ENCODE measurements around the gene B4GALT1. TPM values are rescaled to one million over a fixed set of nuclear protein-coding genes. Genes with fewer than 3 reads are reported as not detected.

The B4GALT1 gene
- total RNA-seq, 1 experiment from 2014 or later: 32.0 TPM

DNA sequence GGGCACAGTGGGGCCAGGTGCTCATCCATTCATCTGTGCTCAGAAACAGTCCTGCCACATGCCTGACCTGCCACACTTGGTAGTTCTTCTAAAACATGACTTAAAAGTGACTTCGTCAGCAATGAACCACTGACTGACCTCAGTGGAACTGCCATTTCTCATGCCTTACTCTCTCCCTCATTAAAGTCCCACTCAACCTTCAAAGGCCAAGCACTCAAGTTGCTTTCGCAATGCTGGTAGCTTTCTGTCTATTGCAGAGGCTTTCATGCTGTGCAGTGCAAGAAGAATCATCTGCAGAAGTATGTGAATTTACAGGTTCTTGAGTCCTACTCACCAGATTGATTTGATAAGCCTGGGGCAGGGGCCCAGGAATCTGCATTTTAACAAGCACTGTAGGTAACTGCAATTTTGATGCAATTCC, 23.9 kb downstream of the B4GALT1 start:
- POLR2A ChIA-PET (ENCODE audit: low non-redundant PET): no interaction called here
- BruUV-seq (replicated peaks): no TSS peak
- peaks cover 11% of the 10 kb centered on the region for H3K4me1 ChIP-seq (ENCODE audit: insufficient read depth, low read length, poor library complexity, severe bottlenecking)
- H3K9me3 ChIP-seq (ENCODE audit: low read depth, low read length, poor library complexity, severe bottlenecking): no peaks in the 10 kb centered on the region
- H3K4me3 ChIP-seq (ENCODE audit: low read depth, low read length, poor library complexity, severe bottlenecking): no peak overlapping the region
- CTCF ChIA-PET: interaction anchor here (0.7 kb wide), 1 partner anchor 99 kb away, joined by 10 read pairs; no protein-coding TSS in a partner anchor
- intact Hi-C loops (cut with micrococcal nuclease; ENCODE audit: unreplicated experiment): no loop called here
- no peaks in the 10 kb centered on the region for H3K36me3 ChIP-seq (ENCODE audit: insufficient read depth, low read length, poor library complexity, severe bottlenecking)
- no peak for TF ChIP-seq EZH2 (IDR thresholded peaks at IDR 0.05; ENCODE audit: borderline replicate concordance, low read depth, low read length, poor library complexity, severe bottlenecking)
- TF ChIP-seq CTCF (conservative IDR thresholded peaks at IDR 0.05; ENCODE audit: low read depth, low read length): no peak
- no peaks in the 10 kb centered on the region for H3K27me3 ChIP-seq (replicated peaks; ENCODE audit: insufficient read depth, low read depth, low read length, poor library complexity)
- peak; percentile 31 for DNase-seq (ENCODE audit: low spot score)
- no peak overlapping the region for H3K27ac ChIP-seq (ENCODE audit: low read depth, low read length, poor library complexity, severe bottlenecking)

DNA sequence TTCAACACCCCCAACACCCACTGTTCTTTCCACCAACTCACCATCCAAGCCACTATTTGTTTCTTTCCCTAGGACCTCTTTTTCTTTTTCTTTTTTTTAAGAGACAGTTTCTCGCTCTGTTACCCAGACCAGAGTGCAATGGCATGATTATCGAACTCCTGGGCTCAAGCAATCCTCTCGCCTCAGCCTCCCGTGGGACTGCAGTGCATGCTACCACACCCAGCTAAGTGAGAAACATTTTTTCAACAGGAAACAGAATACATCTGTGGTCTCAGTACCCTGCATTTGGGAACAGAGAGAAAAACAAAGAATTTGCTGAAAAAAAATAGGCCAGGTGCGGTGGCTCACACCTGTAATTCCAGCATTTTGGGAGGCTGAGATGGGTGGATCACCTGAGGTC, 24.6 kb downstream of the B4GALT1 start:
- Histone ChIP-seq H3K36me3 (ENCODE audit: insufficient read depth, low read length, poor library complexity, severe bottlenecking) (no peaks in the 10 kb centered on the region), H3K9me3 (ENCODE audit: low read depth, low read length, poor library complexity, severe bottlenecking) (no peaks in the 10 kb centered on the region), H3K27me3 (replicated peaks; ENCODE audit: insufficient read depth, low read depth, low read length, poor library complexity) (no peaks in the 10 kb centered on the region), H3K27ac (ENCODE audit: low read depth, low read length, poor library complexity, severe bottlenecking) (no peak overlapping the region), H3K4me3 (ENCODE audit: low read depth, low read length, poor library complexity, severe bottlenecking) (no peak overlapping the region), H3K4me1 (ENCODE audit: insufficient read depth, low read length, poor library complexity, severe bottlenecking) (peaks cover 11% of the 10 kb centered on the region)
- intact Hi-C loops (cut with micrococcal nuclease; ENCODE audit: unreplicated experiment): no loop called here
- no peak for DNase-seq (ENCODE audit: low spot score)
- TF ChIP-seq EZH2 (IDR thresholded peaks at IDR 0.05; ENCODE audit: borderline replicate concordance, low read depth, low read length, poor library complexity, severe bottlenecking) (no peak), CTCF (conservative IDR thresholded peaks at IDR 0.05; ENCODE audit: low read depth, low read length) (no peak)
- ChIA-PET CTCF (no interaction called here), POLR2A (ENCODE audit: low non-redundant PET) (no interaction called here)
- BruUV-seq (replicated peaks): no TSS peak

DNA sequence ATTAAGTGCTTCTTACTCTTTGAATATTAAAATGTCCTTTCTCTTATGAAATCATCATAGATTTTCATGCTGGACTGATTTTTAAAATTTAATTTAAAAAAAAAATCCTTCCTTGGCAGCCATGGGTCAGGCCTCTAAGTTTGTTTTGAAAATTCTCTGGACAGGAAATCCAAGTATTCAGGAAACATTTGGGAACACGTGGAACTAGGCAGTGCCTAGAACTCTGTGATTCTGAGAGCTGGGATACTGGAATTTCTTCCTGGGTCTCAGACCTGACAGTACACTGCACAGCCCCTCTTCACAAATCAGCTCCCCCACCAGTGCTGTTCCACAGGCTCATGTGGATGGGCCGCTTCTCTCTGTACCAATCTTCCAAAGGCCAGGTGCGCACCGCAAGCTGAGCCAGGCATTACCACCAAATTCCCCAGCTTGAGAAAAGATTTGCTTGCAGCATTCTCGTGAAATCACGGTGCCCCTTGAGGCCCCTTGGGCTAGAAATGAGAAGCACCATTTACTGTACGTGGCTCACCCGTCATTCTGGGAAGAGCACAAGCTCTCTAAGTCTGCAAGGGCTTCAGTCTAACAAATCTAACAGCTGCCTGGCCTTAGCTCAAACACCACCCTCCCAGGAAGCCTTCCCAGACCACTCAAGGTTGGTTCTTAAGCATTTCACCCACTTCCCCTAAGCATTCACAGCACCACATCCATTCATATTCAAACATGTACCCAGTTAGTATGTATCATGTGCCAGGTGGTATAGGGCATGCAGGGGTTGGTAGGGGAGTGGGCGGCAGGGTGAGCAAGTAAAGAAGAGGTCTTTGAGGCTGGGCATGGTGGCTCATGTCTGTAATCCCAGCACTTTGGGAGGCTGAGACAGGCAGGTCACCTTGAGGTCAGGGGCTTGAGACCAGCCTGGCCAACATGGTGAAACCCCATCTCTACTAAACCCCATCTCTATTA, 26.5 kb downstream of the B4GALT1 start:
- no peak for DNase-seq (ENCODE audit: low spot score)
- no TSS peak for BruUV-seq (replicated peaks)
- Histone ChIP-seq H3K4me3 (ENCODE audit: low read depth, low read length, poor library complexity, severe bottlenecking) (no peak overlapping the region), H3K4me1 (ENCODE audit: insufficient read depth, low read length, poor library complexity, severe bottlenecking) (peaks cover 11% of the 10 kb centered on the region), H3K36me3 (ENCODE audit: insufficient read depth, low read length, poor library complexity, severe bottlenecking) (no peaks in the 10 kb centered on the region), H3K27ac (ENCODE audit: low read depth, low read length, poor library complexity, severe bottlenecking) (no peak overlapping the region), H3K27me3 (replicated peaks; ENCODE audit: insufficient read depth, low read depth, low read length, poor library complexity) (no peaks in the 10 kb centered on the region), H3K9me3 (ENCODE audit: low read depth, low read length, poor library complexity, severe bottlenecking) (no peaks in the 10 kb centered on the region)
- TF ChIP-seq CTCF (conservative IDR thresholded peaks at IDR 0.05; ENCODE audit: low read depth, low read length) (no peak), EZH2 (IDR thresholded peaks at IDR 0.05; ENCODE audit: borderline replicate concordance, low read depth, low read length, poor library complexity, severe bottlenecking) (no peak)
- ChIA-PET POLR2A (ENCODE audit: low non-redundant PET) (no interaction called here), CTCF (no interaction called here)
- intact Hi-C loops (cut with micrococcal nuclease; ENCODE audit: unreplicated experiment): no loop called here
